Measurements from ENCODE around the gene CHD9. TPM values are rescaled to one million over a fixed set of nuclear protein-coding genes. Genes with fewer than 3 reads are reported as not detected.
A peak's percentile ranks its signal among the peaks of the same experiment; 100 is the strongest.

Gene CHD9
- total and polyA plus RNA-seq, 9 of the 15 experiments (the other 6 are each of a cell fraction or from before 2014, with no cell fraction given) = 29.0 to 69.3 (median 40.6) TPM

- peak; percentile 44 to 57 for TF ChIP-seq NRF1 (conservative IDR thresholded peaks at IDR 0.05 in 1 of 2, IDR thresholded peaks at IDR 0.05 in 1 of 2)
- TF ChIP-seq MYNN (IDR thresholded peaks at IDR 0.05) = no peak
- no peak for TF ChIP-seq MYNN (CRISPR knock-in tag; IDR thresholded peaks at IDR 0.05)
- no peak for TF ChIP-seq STAG1 (CRISPR knock-in tag; IDR thresholded peaks at IDR 0.05; ENCODE audit: borderline replicate concordance)
- TF ChIP-seq, protein P1, sequence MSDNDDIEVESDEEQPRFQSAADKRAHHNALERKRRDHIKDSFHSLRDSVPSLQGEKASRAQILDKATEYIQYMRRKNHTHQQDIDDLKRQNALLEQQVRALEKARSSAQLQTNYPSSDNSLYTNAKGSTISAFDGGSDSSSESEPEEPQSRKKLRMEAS (CRISPR knock-in tag; IDR thresholded peaks at IDR 0.05) = peak; percentile 41; the same call in 1 of the 2 replicates
- TF ChIP-seq BCL6 (CRISPR knock-in tag; IDR thresholded peaks at IDR 0.05) = no peak
- peak; percentile 31; the same call in 1 of the 2 replicates for TF ChIP-seq ARID1B (IDR thresholded peaks at IDR 0.05)
- no peak for TF ChIP-seq KAT2B (IDR thresholded peaks at IDR 0.05; ENCODE audit: low read depth, low read length)
- TF ChIP-seq MEF2A (IDR thresholded peaks at IDR 0.05; ENCODE audit: control insufficient read depth, low read depth, low read length) = no peak
- no peak for TF ChIP-seq ZNF354B (CRISPR knock-in tag; IDR thresholded peaks at IDR 0.05)
- TF ChIP-seq, protein P2, sequence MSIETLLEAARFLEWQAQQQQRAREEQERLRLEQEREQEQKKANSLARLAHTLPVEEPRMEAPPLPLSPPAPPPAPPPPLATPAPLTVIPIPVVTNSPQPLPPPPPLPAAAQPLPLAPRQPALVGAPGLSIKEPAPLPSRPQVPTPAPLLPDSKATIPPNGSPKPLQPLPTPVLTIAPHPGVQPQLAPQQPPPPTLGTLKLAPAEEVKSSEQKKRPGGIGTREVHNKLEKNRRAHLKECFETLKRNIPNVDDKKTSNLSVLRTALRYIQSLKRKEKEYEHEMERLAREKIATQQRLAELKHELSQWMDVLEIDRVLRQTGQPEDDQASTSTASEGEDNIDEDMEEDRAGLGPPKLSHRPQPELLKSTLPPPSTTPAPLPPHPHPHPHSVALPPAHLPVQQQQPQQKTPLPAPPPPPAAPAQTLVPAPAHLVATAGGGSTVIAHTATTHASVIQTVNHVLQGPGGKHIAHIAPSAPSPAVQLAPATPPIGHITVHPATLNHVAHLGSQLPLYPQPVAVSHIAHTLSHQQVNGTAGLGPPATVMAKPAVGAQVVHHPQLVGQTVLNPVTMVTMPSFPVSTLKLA (conservative IDR thresholded peaks at IDR 0.05) = peak; percentile 69 to 84
- 0 out of 2 replicates have a peak, but pooled peaks have one; percentile 10 for TF ChIP-seq ZNF584 (CRISPR knock-in tag; IDR thresholded peaks at IDR 0.05; ENCODE audit: low read depth)
- no peak for TF ChIP-seq ARID3B (CRISPR knock-in tag; IDR thresholded peaks at IDR 0.05; ENCODE audit: borderline replicate concordance)
- peak; percentile 50; the same call in 1 of the 2 replicates for TF ChIP-seq ZNF175 (CRISPR knock-in tag; IDR thresholded peaks at IDR 0.05; ENCODE audit: low read depth)
- TF ChIP-seq ADNP (tag; IDR thresholded peaks at IDR 0.05) = 0 out of 2 replicates have a peak, but pooled peaks have one; percentile 6
- no peak for TF ChIP-seq HOXB6 (CRISPR knock-in tag; IDR thresholded peaks at IDR 0.05; ENCODE audit: borderline replicate concordance)
- TF ChIP-seq, protein P3, sequence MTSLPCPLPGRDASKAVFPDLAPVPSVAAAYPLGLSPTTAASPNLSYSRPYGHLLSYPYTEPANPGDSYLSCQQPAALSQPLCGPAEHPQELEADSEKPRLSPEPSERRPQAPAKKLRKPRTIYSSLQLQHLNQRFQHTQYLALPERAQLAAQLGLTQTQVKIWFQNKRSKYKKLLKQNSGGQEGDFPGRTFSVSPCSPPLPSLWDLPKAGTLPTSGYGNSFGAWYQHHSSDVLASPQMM (CRISPR knock-in tag; IDR thresholded peaks at IDR 0.05) = no peak
- TF ChIP-seq CREM (IDR thresholded peaks at IDR 0.05; ENCODE audit: low read depth) = 0 out of 2 replicates have a peak, but pooled peaks have one; percentile 7
- no peak for TF ChIP-seq IRF2 (CRISPR knock-in tag; IDR thresholded peaks at IDR 0.05)
- TF ChIP-seq SMARCC2 (IDR thresholded peaks at IDR 0.05; ENCODE audit: low read depth) = 0 out of 2 replicates have a peak, but pooled peaks have one; percentile 45
- no peak for TF ChIP-seq EHMT2 (IDR thresholded peaks at IDR 0.05)
- TF ChIP-seq FOSL1 (tag; conservative IDR thresholded peaks at IDR 0.05) = peak; percentile 64
- no peak for TF ChIP-seq SMAD4 (CRISPR knock-in tag; conservative IDR thresholded peaks at IDR 0.05)
- TF ChIP-seq ZC3H8 (IDR thresholded peaks at IDR 0.05) = no peak
These were observed 1.6 kb downstream of the CHD9 start (continued) for GRCh38 chr16:53056392-53056881.
